Embryonic facial prominence (tissue), 1 donor: ENCODE results near the gene NDUFB6.
"Not testable (repeated sequence)": the region's sequence is repeated elsewhere in the genome, so short reads cannot be mapped to it uniquely, and the experiment has no call there.

Source experiments
- DNase-seq: peaks from one replicate; pipeline ENCODE4 v3.0.0-alpha.2; 2016; ENCODE audit errors: extremely low spot score

Gene NDUFB6

DNA sequence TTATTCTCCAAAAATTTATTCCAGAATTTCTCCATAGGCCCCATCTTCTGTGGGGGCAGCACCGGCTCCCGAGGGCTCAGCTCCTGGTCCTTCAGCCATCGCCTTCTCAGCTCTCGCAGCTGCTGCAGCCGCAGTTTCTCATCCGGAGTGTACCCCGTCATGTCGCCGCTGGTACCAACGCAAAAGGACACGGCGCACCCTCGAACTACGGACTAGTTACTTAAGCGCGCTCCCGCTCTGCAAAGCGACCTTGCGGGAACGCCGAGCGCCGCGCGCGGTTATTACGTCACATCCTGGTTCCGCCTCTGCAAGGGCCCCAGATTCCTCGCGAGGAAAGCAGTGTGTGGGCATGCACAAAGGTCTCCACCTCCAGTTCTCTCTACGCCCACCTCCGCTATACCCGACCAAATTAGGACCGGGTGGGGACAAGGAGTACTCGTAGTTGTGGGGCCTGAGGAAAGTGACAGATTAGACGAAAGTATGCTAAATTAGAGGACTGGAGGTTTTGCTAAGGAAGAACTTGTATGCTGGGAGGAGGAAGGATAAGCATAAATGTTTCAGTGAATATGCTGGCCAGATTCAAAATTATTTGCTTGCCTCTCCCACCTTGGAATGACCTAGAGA, at the start of gene NDUFB6:
NDUFB6 (minus strand) TSS at position 260 of the 624 bp plus-strand sequence; CDS start at position 161, 99 bp downstream.
- peak; percentile 96 for DNase-seq

DNA sequence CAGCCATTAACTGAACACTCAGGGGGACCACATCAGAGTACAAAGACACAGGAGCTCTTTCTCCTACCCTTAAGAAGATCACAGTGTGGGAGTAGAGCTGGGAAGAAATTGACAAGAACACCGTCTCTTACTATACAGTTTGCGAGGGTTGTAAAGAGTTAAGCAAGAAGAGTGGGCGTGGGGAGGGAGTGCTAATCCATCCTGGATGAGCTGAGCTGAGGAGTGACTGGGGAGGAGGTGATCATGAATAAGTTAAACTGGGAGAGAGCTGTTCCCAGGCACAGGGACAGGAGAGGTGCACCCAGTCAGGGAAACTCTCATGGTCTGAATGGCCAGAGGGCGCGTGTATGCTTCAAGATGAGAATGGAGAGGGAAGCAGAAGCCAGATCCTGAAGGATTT, 45.3 kb upstream of the NDUFB6 start:
- no peak for DNase-seq

DNA sequence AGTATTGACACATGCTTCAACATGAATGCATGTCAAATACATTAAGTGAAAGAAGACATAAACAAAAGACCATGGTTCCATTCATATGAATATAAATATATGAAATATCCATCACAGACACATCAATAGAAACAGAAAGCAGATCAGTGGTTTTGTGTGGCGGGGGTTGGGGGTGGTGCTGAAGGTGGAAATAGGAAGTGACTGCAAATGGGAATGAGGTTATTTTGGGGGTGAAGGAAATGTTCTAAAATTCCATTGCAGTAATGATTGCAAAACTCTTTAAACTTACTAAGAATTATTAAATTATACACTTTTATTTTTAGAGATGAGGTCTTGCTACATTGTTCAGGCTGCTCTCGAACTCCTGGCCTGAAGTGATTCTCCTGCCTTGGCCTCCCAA, 33.9 kb upstream of the NDUFB6 start:
- no peak for DNase-seq

DNA sequence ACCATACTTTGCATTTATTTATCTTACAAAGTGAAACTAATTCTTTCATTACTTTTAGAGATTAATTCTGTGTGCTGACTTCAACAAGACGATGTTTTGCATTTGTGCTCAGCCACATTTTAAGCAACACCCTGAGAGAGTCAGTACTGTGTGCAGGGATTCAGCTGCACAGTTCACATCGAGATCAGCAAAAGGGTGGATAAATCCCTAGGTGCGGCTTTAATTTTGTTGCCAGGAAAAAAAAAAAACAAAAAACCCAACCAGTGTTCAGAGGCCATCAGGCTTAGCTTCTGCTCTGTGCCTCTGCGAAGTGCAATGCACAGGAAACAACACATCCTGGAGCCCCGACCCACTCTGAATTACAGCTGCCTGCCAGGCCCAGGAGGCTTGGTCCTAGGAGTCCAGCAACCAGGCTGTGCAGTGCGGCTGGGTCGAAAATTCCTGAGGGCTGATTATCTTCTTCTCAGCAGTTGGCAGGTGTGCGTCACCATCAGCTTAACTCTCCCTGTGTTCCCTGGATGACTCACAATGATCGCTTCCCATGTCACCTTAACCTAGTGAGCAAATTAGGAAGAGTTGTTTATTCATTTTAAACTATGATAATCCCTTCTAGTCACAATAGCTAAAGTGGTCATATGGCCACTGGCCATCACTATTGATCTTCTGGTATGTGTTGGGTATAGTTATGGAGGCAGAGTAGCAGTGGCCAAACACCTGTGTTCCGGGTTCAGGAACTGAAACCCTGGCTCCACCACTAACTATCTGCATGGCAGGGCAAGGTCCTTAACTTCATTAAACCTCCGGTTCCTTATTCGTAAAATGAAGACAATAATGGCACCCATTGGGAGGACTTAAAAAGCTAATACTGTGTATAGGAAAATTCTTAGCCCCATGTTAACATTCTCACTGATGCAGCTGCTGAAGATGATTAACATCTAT, 31.2 kb upstream of the NDUFB6 start:
- DNase-seq: no peak

DNA sequence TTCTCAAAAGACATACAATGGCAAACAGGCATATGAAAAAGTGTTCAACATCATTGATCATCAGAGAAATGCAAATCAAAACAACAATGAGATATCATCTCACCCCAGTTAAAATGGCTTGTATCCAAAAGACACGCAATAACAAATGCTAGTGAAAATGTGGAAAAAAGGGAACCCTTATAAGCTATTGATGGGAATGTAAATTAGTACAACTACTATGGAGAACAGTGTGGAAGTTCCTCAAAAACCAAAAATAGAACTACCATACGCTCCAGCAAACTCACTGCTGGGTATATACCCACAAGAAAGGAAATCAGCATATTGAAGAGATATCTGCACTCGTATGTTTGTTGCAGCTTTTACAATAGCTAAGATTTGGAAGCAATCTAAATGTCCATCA, 26.1 kb upstream of the NDUFB6 start:
- DNase-seq: not testable (repeated sequence)

DNA sequence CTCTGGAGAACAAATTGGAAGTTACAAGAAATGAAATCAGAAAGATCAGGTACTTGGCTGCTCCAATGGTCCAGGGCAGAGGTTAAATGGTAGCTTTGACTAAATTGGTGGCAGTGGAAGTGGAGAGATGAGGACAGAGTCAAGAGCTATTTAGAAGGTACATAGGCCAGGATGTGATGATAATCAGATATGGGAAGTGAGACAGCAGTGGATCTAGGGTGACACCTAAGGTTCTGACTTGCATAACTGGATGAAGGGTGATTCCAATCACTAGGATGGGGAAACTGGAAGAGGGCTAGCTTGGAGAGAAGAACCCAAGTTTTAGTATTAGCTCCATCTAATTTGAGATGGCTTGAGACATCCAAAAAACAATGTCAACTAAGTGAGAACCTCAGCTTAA, 24.0 kb upstream of the NDUFB6 start:
- no peak for DNase-seq

DNA sequence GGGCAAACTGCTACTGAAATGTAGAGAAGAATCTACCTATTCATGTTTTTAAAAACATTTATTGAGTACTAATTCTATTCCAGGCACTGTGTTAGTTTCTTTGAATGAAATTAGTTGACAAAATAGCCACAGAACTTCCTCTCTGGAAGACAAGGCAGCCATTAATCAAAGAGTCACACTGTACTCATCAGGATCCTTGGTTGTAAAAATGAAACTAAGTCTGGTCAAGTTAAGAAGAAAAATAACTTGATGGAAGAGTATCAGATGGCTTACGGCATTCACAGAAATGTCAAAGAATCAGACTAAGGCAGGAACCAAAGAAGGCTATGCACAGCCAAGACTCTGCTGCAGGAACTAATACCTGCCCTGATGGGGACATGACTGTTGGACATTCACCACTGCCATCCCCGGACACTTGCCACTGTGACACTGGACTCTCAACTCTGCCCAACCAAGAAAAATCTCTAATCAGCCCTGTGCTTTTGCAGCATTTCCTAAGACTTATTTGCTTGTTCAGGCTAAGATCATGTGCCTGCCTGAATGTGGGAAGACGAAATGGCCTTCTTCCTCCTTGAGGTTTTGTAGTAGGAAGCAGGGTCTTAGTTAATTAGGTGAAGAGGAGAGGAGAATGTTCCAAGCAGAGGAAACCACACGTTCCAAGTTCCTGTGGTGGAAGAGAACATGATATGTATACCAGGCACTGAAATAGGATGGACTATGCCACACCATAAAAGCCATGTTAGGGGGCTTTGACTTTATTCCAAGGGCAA, 23.3 kb upstream of the NDUFB6 start:
- DNase-seq: no peak

DNA sequence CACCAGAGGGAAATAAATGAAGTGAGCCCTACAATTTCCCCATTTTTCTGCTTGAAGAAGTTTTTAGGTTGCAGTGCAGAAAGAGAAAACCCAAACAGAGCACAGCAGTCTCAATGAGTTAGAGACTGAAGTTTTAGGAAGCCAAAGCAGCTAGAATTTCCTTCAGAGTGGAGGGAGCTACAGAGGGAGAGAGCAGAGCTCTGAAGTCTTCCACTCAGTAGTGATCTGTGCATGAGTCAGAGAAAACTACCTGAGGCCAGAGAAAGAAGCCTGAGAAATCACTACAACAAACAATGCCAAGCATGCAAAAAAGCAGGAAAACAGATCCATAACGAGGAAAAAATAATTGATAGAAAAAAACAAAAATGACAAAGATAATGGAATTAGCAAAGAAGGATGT, 17.9 kb upstream of the NDUFB6 start:
- DNase-seq: no peak

DNA sequence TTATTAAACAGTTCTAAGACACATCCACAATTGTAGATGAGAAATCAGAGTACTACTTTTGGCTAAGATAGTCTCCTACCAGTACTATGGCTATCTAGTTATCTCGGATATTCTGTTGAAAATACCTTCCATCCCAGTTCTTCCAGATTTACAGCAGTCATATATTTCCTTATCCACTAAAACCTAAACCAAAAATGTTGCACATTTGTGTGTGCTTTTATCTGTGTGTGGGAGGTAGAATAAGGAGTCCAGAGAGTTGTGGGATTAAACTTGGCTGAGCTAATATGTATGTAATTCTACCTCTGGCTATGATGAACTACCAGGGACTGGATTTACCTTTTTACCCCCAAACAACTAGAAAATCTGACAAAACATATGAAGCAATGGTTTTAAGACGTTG, 17.5 kb upstream of the NDUFB6 start:
- DNase-seq: no peak

DNA sequence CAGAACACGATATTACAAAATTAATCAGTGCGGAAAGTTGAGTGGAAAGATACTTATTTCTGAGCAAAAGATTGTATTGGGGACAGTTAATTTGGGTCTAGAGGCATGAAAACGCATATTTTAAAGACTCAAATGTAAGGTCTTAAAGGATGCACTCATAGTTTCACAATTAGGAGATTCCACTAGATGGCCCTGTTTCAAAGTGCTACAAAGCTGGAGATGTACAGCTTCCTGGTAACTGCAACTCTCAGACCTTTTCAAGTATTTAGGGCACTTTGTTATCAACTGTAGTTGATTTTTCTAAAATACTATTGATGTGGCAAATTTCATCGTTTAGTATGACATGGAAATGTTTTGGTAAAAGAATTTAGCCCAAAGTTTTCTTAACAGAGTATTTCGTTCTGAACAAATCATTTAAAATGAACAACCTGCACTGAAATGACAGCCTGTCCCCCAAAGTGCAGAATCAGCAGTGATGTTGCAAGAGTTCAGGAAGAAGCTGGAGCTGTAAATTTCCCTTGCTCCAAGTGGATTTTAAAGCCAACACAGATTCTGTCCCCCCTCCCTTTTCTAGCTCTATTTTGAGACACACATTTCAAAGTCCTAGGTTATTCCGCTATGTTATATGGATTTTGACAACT, 16.2 kb upstream of the NDUFB6 start:
- DNase-seq: no peak

DNA sequence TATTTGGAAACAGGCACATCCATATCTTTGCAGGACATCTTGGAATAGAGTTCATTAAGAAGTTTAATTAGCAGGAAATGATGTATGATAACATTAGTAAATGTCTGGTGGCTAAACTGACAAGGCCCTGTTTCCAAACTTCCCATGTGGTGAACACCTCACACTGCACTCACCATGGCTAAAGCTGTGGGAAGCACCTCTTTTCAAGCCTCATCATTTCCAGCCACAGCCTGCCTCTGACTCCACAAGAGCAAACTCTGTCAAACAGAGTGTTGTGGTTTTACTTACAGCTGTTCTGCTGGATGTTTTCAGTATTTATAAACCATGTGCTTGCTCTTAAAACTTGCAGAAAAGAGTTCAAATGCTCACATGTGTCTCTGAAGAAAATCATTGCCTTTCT, 14.9 kb upstream of the NDUFB6 start:
- no peak for DNase-seq

DNA sequence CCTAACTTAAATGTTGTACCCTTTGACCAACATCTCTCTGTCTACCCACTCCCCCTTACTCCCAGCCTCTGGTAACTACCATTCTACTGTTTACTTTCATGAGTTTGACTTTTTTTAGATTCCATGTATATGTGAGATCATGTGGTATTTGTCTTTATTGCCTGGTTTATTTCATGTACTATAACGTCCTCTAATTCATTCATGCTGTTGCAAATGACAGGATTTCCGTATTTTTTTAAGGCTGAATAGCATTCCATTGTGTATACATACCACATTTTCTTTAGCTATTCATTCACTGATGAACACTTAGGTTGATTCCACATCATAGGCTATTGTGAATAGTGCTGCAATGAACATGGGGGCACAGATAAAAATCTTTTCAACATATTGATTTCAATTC, 11.8 kb upstream of the NDUFB6 start:
- no peak for DNase-seq

DNA sequence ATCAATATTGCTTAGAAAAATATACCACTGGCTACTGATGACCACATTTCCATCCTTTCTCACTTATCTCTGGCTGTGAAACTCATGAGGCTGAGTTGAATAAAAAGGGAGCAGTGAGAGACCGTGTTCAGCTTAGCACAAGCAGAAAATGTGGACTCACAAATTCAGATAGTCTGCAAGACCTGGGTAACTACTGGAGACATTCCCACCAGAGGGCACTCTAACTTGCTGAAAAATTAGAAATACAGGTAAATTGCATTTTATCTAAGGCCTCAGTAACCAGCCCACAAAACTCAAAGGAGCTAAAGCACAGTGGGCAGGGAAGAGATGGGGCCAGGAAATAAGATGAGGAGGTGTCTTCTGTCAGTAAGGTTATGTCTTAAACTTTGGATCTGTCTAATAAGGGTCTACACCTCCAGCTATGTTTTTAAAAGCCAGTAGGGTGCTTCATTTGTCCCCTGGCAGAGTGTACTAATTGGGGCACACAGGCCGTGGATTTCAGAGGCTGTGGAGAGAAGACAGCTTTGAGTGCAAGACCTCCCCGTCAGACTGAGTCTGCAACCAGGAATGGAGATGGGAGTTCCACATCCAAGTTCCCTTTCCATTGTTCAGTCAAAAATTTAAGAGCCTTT, 8.7 kb upstream of the NDUFB6 start:
- DNase-seq: no peak

DNA sequence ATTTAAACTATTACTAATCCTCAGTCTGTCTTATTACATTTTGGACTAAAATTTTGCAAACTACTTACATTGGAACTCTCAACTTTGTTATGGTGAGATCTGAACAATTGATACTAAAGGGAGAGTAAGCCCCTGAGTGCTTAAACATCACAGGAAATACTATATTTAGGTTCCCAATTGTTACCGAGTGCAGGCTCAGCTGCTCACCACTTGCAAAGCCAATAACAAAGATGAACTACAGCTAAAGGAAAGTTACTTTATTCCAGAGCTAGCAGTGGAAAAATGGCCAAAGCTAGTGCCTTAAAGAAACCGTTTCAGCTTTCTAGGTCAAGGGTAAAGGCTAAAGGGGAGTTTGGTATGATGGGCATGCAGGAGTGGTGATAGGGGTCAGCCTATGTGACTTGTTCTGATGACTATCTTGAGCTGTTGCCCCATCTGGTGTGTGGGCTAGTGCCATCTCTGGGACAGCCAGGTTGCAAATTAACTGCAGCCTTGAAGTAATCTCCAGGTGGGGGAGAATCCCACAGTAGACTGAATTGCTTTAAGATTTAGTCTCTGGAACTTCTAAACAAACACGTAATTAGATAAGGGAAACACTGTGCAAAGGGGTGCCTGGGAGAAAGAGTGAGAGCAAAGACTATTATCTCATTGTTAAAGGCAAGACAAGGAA, 7.8 kb upstream of the NDUFB6 start:
- DNase-seq: no peak

DNA sequence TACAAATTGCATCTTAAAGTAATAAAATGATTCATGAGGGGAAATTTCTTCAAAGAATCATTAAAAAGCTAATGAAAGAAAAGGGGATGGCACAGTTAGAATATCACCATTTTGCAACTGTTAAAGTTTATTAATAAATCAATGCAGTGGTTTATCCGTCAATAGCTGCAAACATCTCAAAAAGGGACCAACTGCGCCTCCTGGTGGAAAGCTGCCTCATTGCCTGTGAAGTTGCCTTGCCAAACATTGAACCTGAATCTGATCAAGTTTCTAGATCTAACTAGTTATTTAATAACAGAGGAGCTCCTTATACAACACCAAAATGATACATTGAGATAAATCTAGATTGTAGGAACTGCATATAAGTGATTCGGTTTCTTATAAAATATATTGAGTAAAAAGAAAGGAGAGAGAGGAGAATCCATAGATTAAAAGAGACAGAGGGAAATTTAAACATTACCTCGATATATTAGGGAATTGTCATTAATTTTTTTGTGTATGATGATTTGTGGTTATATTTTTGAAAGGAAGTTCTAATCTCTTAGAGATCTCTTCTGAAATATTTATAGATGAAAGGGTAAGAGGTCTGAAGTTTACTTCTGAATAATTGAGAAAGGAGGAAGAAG, 6.9 kb upstream of the NDUFB6 start:
- DNase-seq: peak; percentile 11

DNA sequence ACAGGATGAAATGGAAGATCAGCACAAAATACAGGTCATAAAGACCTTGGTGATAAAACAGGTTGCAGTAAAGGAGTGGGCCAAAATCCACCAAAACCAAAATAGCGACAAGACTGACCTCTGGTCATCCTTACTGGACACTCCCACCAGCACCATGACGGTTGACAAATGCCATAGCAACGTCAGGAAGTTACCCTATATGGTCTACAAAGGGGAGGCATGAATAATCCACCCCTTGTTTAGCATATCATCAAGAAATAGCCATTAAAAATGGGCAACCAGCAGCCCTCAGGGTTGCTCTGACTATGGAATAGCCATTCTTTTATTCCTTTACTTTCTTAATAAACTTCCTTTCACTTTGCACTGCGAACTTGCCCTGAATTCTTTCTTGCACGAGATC, 6.0 kb upstream of the NDUFB6 start:
- no peak for DNase-seq

DNA sequence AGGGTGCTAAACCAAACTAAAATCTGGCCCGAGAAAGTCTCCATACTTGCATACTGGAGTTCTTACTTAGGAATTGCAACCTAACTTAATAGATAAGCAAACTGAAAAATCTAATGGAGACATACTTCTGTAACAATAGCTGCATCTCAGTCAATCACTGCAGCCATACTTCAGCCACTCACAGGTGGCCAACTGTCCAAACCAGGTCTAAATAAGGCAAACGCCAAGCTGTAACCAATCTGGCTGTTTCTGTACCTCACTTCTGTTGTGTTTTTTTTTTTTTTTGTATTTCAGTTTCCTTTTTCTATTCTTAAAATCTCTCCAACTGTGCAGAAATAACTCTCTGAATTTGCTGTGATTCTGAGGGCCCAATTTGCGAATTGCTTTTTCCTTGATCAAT, 4.4 kb upstream of the NDUFB6 start:
- DNase-seq: no peak

DNA sequence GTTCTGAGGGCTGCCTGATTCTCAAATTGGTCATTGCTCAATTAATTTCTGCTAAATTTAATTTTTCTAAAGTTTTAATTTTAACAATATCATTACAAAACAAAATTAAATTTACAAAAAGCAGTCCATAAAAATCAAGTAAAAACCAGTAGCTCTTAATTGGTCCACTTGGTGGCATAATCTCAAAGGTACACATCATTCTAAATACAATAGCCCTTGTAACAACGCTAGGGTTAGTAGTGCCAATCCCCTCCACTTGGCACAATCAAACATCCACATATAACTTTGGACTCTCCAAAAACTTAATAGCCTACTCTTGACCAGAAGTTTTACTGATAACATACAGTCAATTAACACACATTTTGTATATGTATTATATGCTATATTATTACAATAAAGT, 1.9 kb upstream of the NDUFB6 start:
- DNase-seq: no peak

DNA sequence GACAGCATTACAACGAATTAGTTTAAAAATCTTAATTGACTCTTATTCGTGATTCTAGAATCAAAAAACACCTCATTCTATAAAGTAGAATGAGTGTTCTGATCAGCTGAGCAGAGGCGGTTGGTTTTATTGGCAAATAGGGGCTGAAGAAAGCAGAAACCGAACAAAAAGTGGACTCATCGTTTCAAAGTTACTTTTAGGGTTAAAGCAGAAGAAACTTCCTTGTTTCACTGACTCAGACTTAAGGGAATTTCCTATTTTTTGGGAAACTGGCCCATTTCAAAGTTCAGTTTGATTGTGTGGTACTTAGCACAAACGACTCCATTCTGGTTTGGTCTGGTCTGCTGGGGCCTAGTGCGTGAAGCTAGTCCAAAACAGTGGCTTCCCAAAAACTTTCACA, 862 bp upstream of the NDUFB6 start:
- no peak for DNase-seq
